SH-SY5Y (cell line): ENCODE data around the gene DNAL4.

Source experiments
- GATA2 ChIP-seq: IDR thresholded peaks from 2 replicates; pipeline ENCODE4 v1.6.1; 2011; ENCODE audit warnings: mild to moderate bottlenecking, low read depth, low read length
- GATA3 ChIP-seq: IDR thresholded peaks from 2 replicates; pipeline ENCODE4 v1.6.1; 2011; ENCODE audit warnings: low read depth, mild to moderate bottlenecking, low read length, moderate library complexity

DNA sequence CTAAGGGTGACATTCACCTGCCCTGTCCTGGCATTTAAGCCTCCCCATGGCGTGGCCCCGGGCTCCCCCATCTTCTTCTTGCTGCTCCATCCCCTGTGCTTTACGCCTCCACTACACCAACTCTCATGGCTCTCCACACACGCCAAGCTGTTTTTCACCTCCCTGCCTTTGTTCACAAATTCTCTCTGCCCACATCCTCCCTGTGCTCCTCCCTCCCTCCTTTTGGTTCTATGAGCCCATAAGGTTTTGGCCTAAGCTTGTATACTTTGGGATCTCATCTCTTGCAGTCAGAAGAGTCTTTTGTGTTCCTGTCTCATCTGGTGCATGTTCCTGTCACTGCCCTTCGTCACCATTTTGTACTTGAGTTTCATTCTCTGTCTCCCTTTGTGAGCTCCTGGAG is 4.6 kb upstream of the DNAL4 start:
- TF ChIP-seq GATA3 (no peak), GATA2 (no peak)
